WTC11 (cell line): ENCODE data around the gene RNF169. TPM values are rescaled to one million over a fixed set of nuclear protein-coding genes. Genes with fewer than 3 reads are reported as not detected.

Experiments used
- ATAC-seq: fragments of 200-7000 bp; cut with Tn5 transposase; 2 replicates; pipeline ENCODE4 v1.10.0; 2021; ENCODE audit warnings: mild to moderate bottlenecking, moderate library complexity
- CTCF ChIA-PET: fragments of 300-600 bp; sonication (Branson Sonifier 250); formaldehyde crosslinking; loops from one replicate; lab custom pipeline; 2021; ENCODE audit warnings: antibody characterized with exemption; lab: Charles Lee
- POLR2A ChIA-PET: fragments of 350-600 bp; sonication (Branson Sonifier 250); formaldehyde crosslinking; loops from one replicate; lab custom pipeline; 2021; ENCODE audit warnings: antibody characterized with exemption; lab: Charles Lee
- DNase-seq: peaks from one replicate; pipeline ENCODE4 v3.0.0; 2021; ENCODE audit warnings: low spot score
- H3K27ac Mint-ChIP-seq: 2 replicates; pipeline ENCODE4 v1.8.0; 2021; ENCODE audit warnings: mixed read lengths
- H3K27me3 Mint-ChIP-seq: 2 replicates; pipeline ENCODE4 v1.8.0; 2021; ENCODE audit warnings: low read depth, mild to moderate bottlenecking, moderate library complexity, mixed read lengths
- H3K36me3 Mint-ChIP-seq: 2 replicates; pipeline ENCODE4 v1.8.0; 2021; ENCODE audit warnings: mixed read lengths
- H3K4me1 Mint-ChIP-seq: 2 replicates; pipeline ENCODE4 v1.8.0; 2022; ENCODE audit warnings: mixed read lengths
- H3K4me3 Mint-ChIP-seq: 2 replicates; pipeline ENCODE4 v1.8.0; 2021; ENCODE audit warnings: mild to moderate bottlenecking, moderate library complexity, mixed read lengths
- H3K9me3 Mint-ChIP-seq: 2 replicates; pipeline ENCODE4 v1.8.0; 2021; ENCODE audit warnings: mixed read lengths
- ATF1 ChIP-seq: sonication (generic); formaldehyde crosslinking; IDR thresholded peaks from 2 replicates; pipeline ENCODE4 v1.8.1; 2023; ENCODE audit warnings: mild to moderate bottlenecking, moderate library complexity, missing genetic modification reagents
- ATF3 ChIP-seq: sonication (generic); formaldehyde crosslinking; conservative IDR thresholded peaks from 2 replicates; pipeline ENCODE4 v1.8.1; 2022; ENCODE audit warnings: mild to moderate bottlenecking, missing genetic modification reagents
- CBFB ChIP-seq: sonication (generic); formaldehyde crosslinking; IDR thresholded peaks from 2 replicates; pipeline ENCODE4 v1.8.1; 2022; ENCODE audit warnings: mild to moderate bottlenecking, low read depth, missing genetic modification reagents
- CREB1 ChIP-seq: sonication (generic); formaldehyde crosslinking; IDR thresholded peaks from 2 replicates; pipeline ENCODE4 v1.8.0; 2023; ENCODE audit warnings: mild to moderate bottlenecking, missing genetic modification reagents
- CREM ChIP-seq: sonication (generic); formaldehyde crosslinking; IDR thresholded peaks from 2 replicates; pipeline ENCODE4 v1.8.1; 2022; ENCODE audit warnings: mild to moderate bottlenecking, missing genetic modification reagents, moderate library complexity
- CTCF ChIP-seq: fragments of 200-600 bp; IDR thresholded peaks from 2 replicates; pipeline ENCODE4 v1.8.0; 2022; ENCODE audit warnings: antibody characterized with exemption
- E2F1 ChIP-seq: sonication (generic); formaldehyde crosslinking; IDR thresholded peaks from 2 replicates; pipeline ENCODE4 v1.8.0; 2022; ENCODE audit warnings: mild to moderate bottlenecking, missing genetic modification reagents
- EMX1 ChIP-seq: fragments of 250-450 bp; sonication (Bioruptor Pico); IDR thresholded peaks from 2 replicates; pipeline ENCODE4 v1.8.0; 2021; ENCODE audit warnings: mild to moderate bottlenecking
- FOXJ3 ChIP-seq: sonication (generic); formaldehyde crosslinking; IDR thresholded peaks from 2 replicates; pipeline ENCODE4 v1.9.0; 2021; ENCODE audit warnings: missing genetic modification reagents, mild to moderate bottlenecking, borderline replicate concordance
- HMGA2 ChIP-seq: fragments of 250-450 bp; sonication (Bioruptor Pico); IDR thresholded peaks from 2 replicates; pipeline ENCODE4 v1.4.0; 2021; ENCODE audit warnings: mild to moderate bottlenecking, moderate library complexity
- MAX ChIP-seq: sonication (generic); formaldehyde crosslinking; IDR thresholded peaks from 2 replicates; pipeline ENCODE4 v1.8.0; 2022; ENCODE audit warnings: mild to moderate bottlenecking, missing genetic modification reagents
- MLX ChIP-seq: sonication (generic); formaldehyde crosslinking; IDR thresholded peaks from 2 replicates; pipeline ENCODE4 v1.8.1; 2023; ENCODE audit warnings: mild to moderate bottlenecking, missing genetic modification reagents, moderate library complexity
- MXD4 ChIP-seq: fragments of 250-450 bp; sonication (Bioruptor Pico); IDR thresholded peaks from 2 replicates; pipeline ENCODE4 v1.8.0; 2021; ENCODE audit warnings: mild to moderate bottlenecking, moderate library complexity, borderline replicate concordance
- RELA ChIP-seq: sonication (generic); formaldehyde crosslinking; IDR thresholded peaks from 2 replicates; pipeline ENCODE4 v1.8.1; 2022; ENCODE audit warnings: missing genetic modification reagents, mild to moderate bottlenecking, borderline replicate concordance
- RORB ChIP-seq: fragments of 250-450 bp; sonication (Bioruptor Pico); IDR thresholded peaks from 2 replicates; pipeline ENCODE4 v1.9.0; 2021; ENCODE audit warnings: mild to moderate bottlenecking
- SMAD3 ChIP-seq: sonication (generic); formaldehyde crosslinking; IDR thresholded peaks from 2 replicates; pipeline ENCODE4 v1.8.0; 2022; ENCODE audit warnings: missing genetic modification reagents, mild to moderate bottlenecking, borderline replicate concordance
- SOX15 ChIP-seq: fragments of 250-450 bp; sonication (Bioruptor Pico); IDR thresholded peaks from 2 replicates; pipeline ENCODE4 v1.9.0; 2021; ENCODE audit warnings: mild to moderate bottlenecking
- TCF7 ChIP-seq: sonication (generic); formaldehyde crosslinking; IDR thresholded peaks from 2 replicates; pipeline ENCODE4 v1.8.0; 2022; ENCODE audit warnings: mild to moderate bottlenecking, low read depth, missing genetic modification reagents, moderate library complexity
- TEAD1 ChIP-seq: sonication (generic); formaldehyde crosslinking; IDR thresholded peaks from 2 replicates; pipeline ENCODE4 v1.8.0; 2022; ENCODE audit warnings: mild to moderate bottlenecking, missing genetic modification reagents
- USF1 ChIP-seq: sonication (generic); formaldehyde crosslinking; IDR thresholded peaks from 2 replicates; pipeline ENCODE4 v1.8.0; 2022; ENCODE audit warnings: mild to moderate bottlenecking, missing genetic modification reagents
- ZNF281 ChIP-seq: sonication (generic); formaldehyde crosslinking; IDR thresholded peaks from 2 replicates; pipeline ENCODE4 v1.8.0; 2023; ENCODE audit warnings: mild to moderate bottlenecking, missing genetic modification reagents
- ZNF423 ChIP-seq: fragments of 250-450 bp; sonication (Bioruptor Pico); IDR thresholded peaks from 2 replicates; pipeline ENCODE4 v2.1.2; 2022; ENCODE audit warnings: mild to moderate bottlenecking, moderate library complexity
- ZNF512 ChIP-seq: sonication (generic); formaldehyde crosslinking; IDR thresholded peaks from 2 replicates; pipeline ENCODE4 v1.8.1; 2022; ENCODE audit warnings: missing genetic modification reagents, borderline replicate concordance
- ZNF671 ChIP-seq: fragments of 250-450 bp; sonication (Bioruptor Pico); IDR thresholded peaks from 2 replicates; pipeline ENCODE4 v1.8.0; 2021; ENCODE audit warnings: mild to moderate bottlenecking
- ZSCAN18 ChIP-seq: fragments of 250-450 bp; sonication (Bioruptor Pico); IDR thresholded peaks from 2 replicates; pipeline ENCODE4 v2.1.2; 2022; ENCODE audit warnings: mild to moderate bottlenecking, moderate library complexity
- total RNA-seq: library from RNA; stranded (reverse); gene quantifications from 3 replicates; pipeline ENCODE4 v1.2.3, GENCODE V29; 2021

Gene RNF169
- total RNA-seq, 1 experiment from 2014 or later, result 13.6 TPM

GRCh38 chr11:74778581-74778980 lies 29.9 kb downstream of the RNF169 start:
- Mint-ChIP-seq H3K9me3 (no peaks in the 10 kb centered on the region), H3K4me3 (no peak overlapping the region), H3K36me3 (no peaks in the 10 kb centered on the region), H3K4me1 (no peaks in the 10 kb centered on the region), H3K27me3 (no peaks in the 10 kb centered on the region), H3K27ac (no peak overlapping the region)
- ATAC-seq (no peak), DNase-seq (no peak)
- ChIA-PET CTCF (no interaction called here), POLR2A (no interaction called here)
- TF ChIP-seq EMX1 (CRISPR knock-in tag) (no peak), ZNF423 (CRISPR knock-in tag) (no peak), CREB1 (no peak), TCF7 (CRISPR knock-in tag) (no peak), SOX15 (CRISPR knock-in tag) (no peak), ZNF671 (no peak), MLX (CRISPR knock-in tag) (no peak), TEAD1 (CRISPR knock-in tag) (no peak), CBFB (CRISPR knock-in tag) (no peak), ZNF281 (no peak), E2F1 (CRISPR knock-in tag) (no peak), FOXJ3 (CRISPR knock-in tag) (no peak), SMAD3 (CRISPR knock-in tag) (no peak), ZSCAN18 (no peak), ATF1 (CRISPR knock-in tag) (no peak), HMGA2 (CRISPR knock-in tag) (no peak), MXD4 (no peak), RORB (CRISPR knock-in tag) (no peak), RELA (CRISPR knock-in tag) (no peak)

- ChIA-PET POLR2A (no interaction called here), CTCF (interaction anchor here (1.2 to 1.6 kb wide), 4 partner anchors 41 to 79 kb away, joined by 3 to 6 read pairs (median 4); no protein-coding TSS in a partner anchor)
- H3K9me3 Mint-ChIP-seq, result no peaks in the 10 kb centered on the region
- no peaks in the 10 kb centered on the region for H3K27me3 Mint-ChIP-seq
- ATAC-seq (no peak), DNase-seq (no peak)
- H3K4me1 Mint-ChIP-seq, result no peaks in the 10 kb centered on the region
- no peak overlapping the region for H3K4me3 Mint-ChIP-seq
- no peak overlapping the region for H3K27ac Mint-ChIP-seq
- H3K36me3 Mint-ChIP-seq, result no peaks in the 10 kb centered on the region
- TF ChIP-seq CREM, result no peak
- TF ChIP-seq ZNF512 (CRISPR knock-in tag), result no peak
- TF ChIP-seq MAX (CRISPR knock-in tag), result no peak
- TF ChIP-seq ATF1 (CRISPR knock-in tag), result no peak
- no peak for TF ChIP-seq USF1 (CRISPR knock-in tag)
- no peak for TF ChIP-seq CTCF
- no peak for TF ChIP-seq ATF3
- TF ChIP-seq CBFB (CRISPR knock-in tag), result no peak
These were observed 31.8 kb downstream of the RNF169 start for GRCh38 chr11:74780248-74781005.
